Nephron progenitor cell (in vitro differentiated cells): ENCODE data around the gene CD151.
A peak's percentile ranks its signal among the peaks of the same experiment; 100 is the strongest.

ENCODE experiments used
- DNase-seq: peaks from one replicate; pipeline ENCODE4 v3.0.0; 2021
- H3K27ac Mint-ChIP-seq: 2 replicates; pipeline ENCODE4 v1.8.0; 2021; ENCODE audit warnings: mild to moderate bottlenecking, moderate library complexity, mixed read lengths
- H3K27me3 Mint-ChIP-seq: 2 replicates; pipeline ENCODE4 v1.8.0; 2021; ENCODE audit warnings: mild to moderate bottlenecking, low read depth, mixed read lengths; ENCODE audit not compliant: poor library complexity
- H3K36me3 Mint-ChIP-seq: 2 replicates; pipeline ENCODE4 v1.8.0; 2021; ENCODE audit warnings: low read depth, mixed read lengths
- H3K4me1 Mint-ChIP-seq: 2 replicates; pipeline ENCODE4 v1.8.0; 2021; ENCODE audit warnings: mixed read lengths
- H3K4me3 Mint-ChIP-seq: 2 replicates; pipeline ENCODE4 v1.8.0; 2021; ENCODE audit warnings: mild to moderate bottlenecking, moderate library complexity, mixed read lengths
- H3K9me3 Mint-ChIP-seq: 2 replicates; pipeline ENCODE4 v1.8.0; 2021; ENCODE audit warnings: mild to moderate bottlenecking, moderate library complexity, mixed read lengths
- CTCF ChIP-seq: fragments of 200-600 bp; sonication (generic); IDR thresholded peaks from 2 replicates; pipeline ENCODE4 v1.5.0; 2021; ENCODE audit warnings: antibody characterized with exemption

Gene CD151

GRCh38 chr11:832529-833113 lies at the start of gene CD151:
Gene CD151, plus strand, starts transcription at chr11:832952. Its CDS starts 3,118 bp downstream, at chr11:836070.
- TF ChIP-seq CTCF: no peak
- Mint-ChIP-seq H3K36me3 (no peaks in the 10 kb centered on the region), H3K4me3 (peak within 1 kb of the TSS; percentile 79), H3K27me3 (peaks cover 49% of the 10 kb centered on the region), H3K4me1 (peaks cover 46% of the 10 kb centered on the region), H3K27ac (no peak within 1 kb of the TSS), H3K9me3 (no peaks in the 10 kb centered on the region)
- DNase-seq: peak; percentile 72

GRCh38 chr11:783581-784015 lies 49.2 kb upstream of the CD151 start:
- peaks cover 10% of the 10 kb centered on the region for H3K36me3 Mint-ChIP-seq
- no peaks in the 10 kb centered on the region for H3K9me3 Mint-ChIP-seq
- peak; percentile 77 for TF ChIP-seq CTCF
- peaks cover 12% of the 10 kb centered on the region for H3K27me3 Mint-ChIP-seq
- H3K4me3 Mint-ChIP-seq: peak overlapping the region; percentile 48
- H3K4me1 Mint-ChIP-seq: peaks cover 38% of the 10 kb centered on the region
- DNase-seq: peak; percentile 88
- H3K27ac Mint-ChIP-seq: peak overlapping the region; percentile 73

GRCh38 chr11:786235-787083 lies 46.3 kb upstream of the CD151 start:
- peaks cover 5% of the 10 kb centered on the region for H3K36me3 Mint-ChIP-seq
- no peak for TF ChIP-seq CTCF
- no peaks in the 10 kb centered on the region for H3K9me3 Mint-ChIP-seq
- no peak overlapping the region for H3K27ac Mint-ChIP-seq
- H3K4me3 Mint-ChIP-seq: no peak overlapping the region
- no peak for DNase-seq
- peaks cover 15% of the 10 kb centered on the region for H3K27me3 Mint-ChIP-seq
- peaks cover 32% of the 10 kb centered on the region for H3K4me1 Mint-ChIP-seq

- TF ChIP-seq CTCF: no peak
- H3K4me3 Mint-ChIP-seq: no peak overlapping the region
- peaks cover 15% of the 10 kb centered on the region for H3K27me3 Mint-ChIP-seq
- peaks cover 29% of the 10 kb centered on the region for H3K4me1 Mint-ChIP-seq
- DNase-seq: no peak
- H3K9me3 Mint-ChIP-seq: no peaks in the 10 kb centered on the region
- peaks cover 5% of the 10 kb centered on the region for H3K36me3 Mint-ChIP-seq
- no peak overlapping the region for H3K27ac Mint-ChIP-seq
These were observed 45.6 kb upstream of the CD151 start for GRCh38 chr11:787084-787675.

GRCh38 chr11:788009-788640 lies 44.6 kb upstream of the CD151 start:
- no peak for TF ChIP-seq CTCF
- Mint-ChIP-seq H3K27me3 (peaks cover 11% of the 10 kb centered on the region), H3K36me3 (peaks cover 5% of the 10 kb centered on the region), H3K4me1 (peaks cover 25% of the 10 kb centered on the region), H3K9me3 (no peaks in the 10 kb centered on the region), H3K4me3 (no peak overlapping the region), H3K27ac (no peak overlapping the region)
- DNase-seq: no peak
